ENCODE results near the gene CCR1.
"Not testable (repeated sequence)": the region's sequence is repeated elsewhere in the genome, so short reads cannot be mapped to it uniquely, and the experiment has no call there.

The CCR1 gene

DNA sequence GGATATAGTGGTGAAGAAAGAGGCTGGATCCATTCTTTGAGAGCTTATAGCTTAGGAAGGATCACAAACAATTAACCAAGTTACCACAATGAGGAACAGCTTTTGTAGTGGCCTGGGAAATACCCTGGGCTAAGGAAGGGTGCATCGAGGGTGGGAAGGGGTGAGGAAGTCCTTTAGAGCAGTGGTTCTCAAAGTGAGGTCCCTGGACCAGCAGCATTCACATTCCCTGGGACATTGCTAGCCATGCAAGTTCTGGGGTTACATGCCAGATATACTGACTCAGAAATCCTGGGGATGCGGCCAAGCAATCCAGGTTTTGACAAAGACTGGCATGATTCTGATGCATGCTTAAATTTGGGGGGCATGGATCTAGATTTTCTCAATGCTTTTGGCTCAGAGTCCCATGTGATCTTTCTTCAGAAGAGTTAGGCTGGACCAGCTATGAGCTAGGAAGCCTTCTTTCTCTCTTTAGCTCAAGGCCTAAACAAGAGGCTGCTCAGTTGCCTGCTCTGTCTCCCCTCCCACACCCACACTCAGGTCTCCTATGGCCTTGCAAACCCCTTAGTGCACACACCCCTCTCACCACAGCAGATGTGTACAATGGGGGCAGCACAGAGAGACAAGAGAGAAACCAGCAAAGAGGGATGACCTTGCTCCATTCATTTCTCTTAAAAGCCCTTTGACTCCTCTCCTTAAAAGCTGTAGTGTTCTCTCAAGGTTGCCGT, 1.8 kb upstream of the CCR1 start:
- Histone ChIP-seq H3K9me3 (ENCODE audit: control insufficient read depth, insufficient read depth, low read length) (no peaks in the 10 kb centered on the region), H3K36me3 (ENCODE audit: control insufficient read depth, low read length) (no peaks in the 10 kb centered on the region), H3K4me1 (ENCODE audit: control insufficient read depth, low read length) (no peaks in the 10 kb centered on the region), H3K79me2 (ENCODE audit: control insufficient read depth, low read length) (no peaks in the 10 kb centered on the region), H3K4me3 (ENCODE audit: low read length) (no peak overlapping the region), H3K27me3 (ENCODE audit: control insufficient read depth, low read length) (peaks cover 10% of the 10 kb centered on the region; the same call in 1 of the 2 replicates), H3F3A (ENCODE audit: control insufficient read depth, insufficient read depth) (no peaks in the 10 kb centered on the region), H3K27ac (ENCODE audit: low read depth, low read length) (no peak overlapping the region), H4K20me1 (ENCODE audit: control insufficient read depth, insufficient read depth, low read depth, low read length) (no peaks in the 10 kb centered on the region), H3K9me2 (replicated peaks; ENCODE audit: control insufficient read depth, low read length) (no peaks in the 10 kb centered on the region), H3K4me2 (ENCODE audit: low read length) (no peak overlapping the region)
- no peak for TF ChIP-seq EZH2phosphoT487 (IDR thresholded peaks at IDR 0.05; ENCODE audit: borderline replicate concordance, low read length)
- TF ChIP-seq, protein P1, sequence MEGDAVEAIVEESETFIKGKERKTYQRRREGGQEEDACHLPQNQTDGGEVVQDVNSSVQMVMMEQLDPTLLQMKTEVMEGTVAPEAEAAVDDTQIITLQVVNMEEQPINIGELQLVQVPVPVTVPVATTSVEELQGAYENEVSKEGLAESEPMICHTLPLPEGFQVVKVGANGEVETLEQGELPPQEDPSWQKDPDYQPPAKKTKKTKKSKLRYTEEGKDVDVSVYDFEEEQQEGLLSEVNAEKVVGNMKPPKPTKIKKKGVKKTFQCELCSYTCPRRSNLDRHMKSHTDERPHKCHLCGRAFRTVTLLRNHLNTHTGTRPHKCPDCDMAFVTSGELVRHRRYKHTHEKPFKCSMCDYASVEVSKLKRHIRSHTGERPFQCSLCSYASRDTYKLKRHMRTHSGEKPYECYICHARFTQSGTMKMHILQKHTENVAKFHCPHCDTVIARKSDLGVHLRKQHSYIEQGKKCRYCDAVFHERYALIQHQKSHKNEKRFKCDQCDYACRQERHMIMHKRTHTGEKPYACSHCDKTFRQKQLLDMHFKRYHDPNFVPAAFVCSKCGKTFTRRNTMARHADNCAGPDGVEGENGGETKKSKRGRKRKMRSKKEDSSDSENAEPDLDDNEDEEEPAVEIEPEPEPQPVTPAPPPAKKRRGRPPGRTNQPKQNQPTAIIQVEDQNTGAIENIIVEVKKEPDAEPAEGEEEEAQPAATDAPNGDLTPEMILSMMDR (IDR thresholded peaks at IDR 0.05; ENCODE audit: low read depth, low read length, poor library complexity, severe bottlenecking), result no peak

DNA sequence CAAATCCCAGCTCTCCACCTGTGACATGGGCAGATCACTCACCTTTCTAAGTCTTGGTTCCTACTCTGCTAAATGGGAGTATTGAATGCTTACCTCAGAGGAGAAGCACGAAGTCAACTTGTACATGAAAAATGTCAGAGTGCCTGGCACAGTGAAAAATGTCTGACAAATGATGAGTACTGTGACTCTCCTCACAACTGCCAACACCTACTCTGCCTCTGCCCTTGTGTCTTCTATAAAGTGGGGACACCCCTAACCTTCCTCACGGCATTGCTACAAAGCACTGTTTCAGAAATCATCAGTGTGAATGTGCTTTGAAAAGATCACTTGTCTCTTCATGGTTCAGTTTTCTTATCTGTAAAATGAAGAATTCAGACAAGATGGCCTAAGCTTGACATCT, 940 bp upstream of the CCR1 start:
- peaks cover 8% of the 10 kb centered on the region; the same call in 1 of the 2 replicates for H3K27me3 ChIP-seq (ENCODE audit: control insufficient read depth, low read length)
- no peaks in the 10 kb centered on the region for H4K20me1 ChIP-seq (ENCODE audit: control insufficient read depth, insufficient read depth, low read depth, low read length)
- H3K4me3 ChIP-seq (ENCODE audit: low read length), result no peak overlapping the region
- H3F3A ChIP-seq (ENCODE audit: control insufficient read depth, insufficient read depth), result no peaks in the 10 kb centered on the region
- no peak overlapping the region for H3K4me2 ChIP-seq (ENCODE audit: low read length)
- no peaks in the 10 kb centered on the region for H3K36me3 ChIP-seq (ENCODE audit: control insufficient read depth, low read length)
- H3K27ac ChIP-seq (ENCODE audit: low read depth, low read length), result no peak overlapping the region
- H3K79me2 ChIP-seq (ENCODE audit: control insufficient read depth, low read length), result no peaks in the 10 kb centered on the region
- H3K4me1 ChIP-seq (ENCODE audit: control insufficient read depth, low read length), result no peaks in the 10 kb centered on the region
- no peaks in the 10 kb centered on the region for H3K9me3 ChIP-seq (ENCODE audit: control insufficient read depth, insufficient read depth, low read length)
- no peak for TF ChIP-seq EZH2phosphoT487 (IDR thresholded peaks at IDR 0.05; ENCODE audit: borderline replicate concordance, low read length)
- TF ChIP-seq, protein P1 (IDR thresholded peaks at IDR 0.05; ENCODE audit: low read depth, low read length, poor library complexity, severe bottlenecking), result no peak
- no peaks in the 10 kb centered on the region for H3K9me2 ChIP-seq (replicated peaks; ENCODE audit: control insufficient read depth, low read length)

DNA sequence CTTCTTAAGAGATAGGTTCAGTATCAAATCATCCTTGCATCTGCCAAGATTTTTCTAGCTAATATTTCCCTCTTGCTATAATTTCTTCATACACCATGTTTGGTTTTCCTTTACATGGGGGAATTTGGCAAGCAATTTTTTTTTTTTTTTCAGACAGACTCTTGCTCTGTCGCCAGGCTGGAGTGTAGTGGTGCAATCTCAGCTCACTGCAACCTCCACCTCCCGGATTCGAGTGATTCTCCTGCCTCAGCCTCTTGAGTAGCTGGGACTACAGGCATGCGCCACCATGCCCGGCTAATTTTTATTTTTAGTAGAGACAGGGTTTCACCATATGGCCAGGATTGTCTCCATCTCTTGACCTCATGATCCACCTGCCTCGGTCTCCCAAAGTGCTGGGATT, 599 bp downstream of the CCR1 start:
- H3K9me2 ChIP-seq (replicated peaks; ENCODE audit: control insufficient read depth, low read length); H3K79me2 ChIP-seq (ENCODE audit: control insufficient read depth, low read length); H3K9me3 ChIP-seq (ENCODE audit: control insufficient read depth, insufficient read depth, low read length); H3K4me3 ChIP-seq (ENCODE audit: low read length); H3K4me2 ChIP-seq (ENCODE audit: low read length); H3K27me3 ChIP-seq (ENCODE audit: control insufficient read depth, low read length); H3K4me1 ChIP-seq (ENCODE audit: control insufficient read depth, low read length); H3F3A ChIP-seq (ENCODE audit: control insufficient read depth, insufficient read depth); H4K20me1 ChIP-seq (ENCODE audit: control insufficient read depth, insufficient read depth, low read depth, low read length); H3K36me3 ChIP-seq (ENCODE audit: control insufficient read depth, low read length); H3K27ac ChIP-seq (ENCODE audit: low read depth, low read length): not testable (repeated sequence)

DNA sequence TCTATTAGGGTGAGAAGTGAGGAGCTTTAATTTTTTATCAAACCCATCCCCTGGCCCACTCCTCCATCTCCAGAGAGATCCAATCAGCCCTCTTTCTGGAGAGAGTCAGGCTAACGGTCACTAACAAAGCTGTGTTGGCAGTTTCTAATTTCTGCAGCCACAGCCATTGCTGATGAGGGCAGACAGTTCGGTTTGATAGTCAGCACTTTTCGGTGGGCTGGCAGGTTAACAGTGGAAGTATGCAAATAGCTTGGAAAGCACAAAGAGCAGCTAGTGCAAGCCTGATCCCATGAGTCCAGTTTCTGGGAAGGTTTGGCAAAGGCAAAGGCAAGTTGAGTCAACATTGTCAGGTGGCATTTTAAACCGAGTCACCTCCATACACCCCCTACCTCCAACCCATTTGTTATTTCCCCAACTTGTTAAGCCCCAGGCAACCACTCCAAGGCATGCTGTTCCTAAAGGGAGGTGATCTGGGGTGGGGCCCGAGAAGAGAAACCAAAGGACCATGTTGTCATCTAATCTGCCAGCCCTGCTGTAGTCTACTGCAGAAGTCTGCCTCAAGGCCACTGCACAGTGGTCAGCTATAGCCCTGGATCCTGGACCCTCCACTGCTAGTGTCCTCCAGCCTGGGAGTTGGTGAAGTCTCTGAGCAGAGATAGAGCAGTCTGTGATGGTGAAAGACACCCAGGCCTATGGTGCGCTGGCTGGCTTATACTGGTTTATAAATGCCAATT, 1.7 kb downstream of the CCR1 start:
- Histone ChIP-seq H3K36me3 (ENCODE audit: control insufficient read depth, low read length) (no peaks in the 10 kb centered on the region), H3F3A (ENCODE audit: control insufficient read depth, insufficient read depth) (no peaks in the 10 kb centered on the region)

More for the DNA sequence above, 1.7 kb downstream of the CCR1 start:
- H4K20me1 ChIP-seq (ENCODE audit: control insufficient read depth, insufficient read depth, low read depth, low read length), result no peaks in the 10 kb centered on the region
- TF ChIP-seq, protein P1 (IDR thresholded peaks at IDR 0.05; ENCODE audit: low read depth, low read length, poor library complexity, severe bottlenecking), result no peak
- no peak for TF ChIP-seq EZH2phosphoT487 (IDR thresholded peaks at IDR 0.05; ENCODE audit: borderline replicate concordance, low read length)
- peaks cover 2% of the 10 kb centered on the region; the same call in 1 of the 2 replicates for H3K27me3 ChIP-seq (ENCODE audit: control insufficient read depth, low read length)
- H3K9me2 ChIP-seq (replicated peaks; ENCODE audit: control insufficient read depth, low read length), result no peaks in the 10 kb centered on the region
- H3K4me2 ChIP-seq (ENCODE audit: low read length), result no peak overlapping the region
- no peaks in the 10 kb centered on the region for H3K9me3 ChIP-seq (ENCODE audit: control insufficient read depth, insufficient read depth, low read length)
- no peak overlapping the region for H3K27ac ChIP-seq (ENCODE audit: low read depth, low read length)
- H3K4me1 ChIP-seq (ENCODE audit: control insufficient read depth, low read length), result no peaks in the 10 kb centered on the region
- H3K79me2 ChIP-seq (ENCODE audit: control insufficient read depth, low read length), result no peaks in the 10 kb centered on the region
- no peak overlapping the region for H3K4me3 ChIP-seq (ENCODE audit: low read length)
